Stimulated activated CD4-positive, alpha-beta T cell treated with anti-CD3 and anti-CD28 coated beads, Interleukin-1b, Interleukin-23, amount 100 ng/mL, for 24 hours (primary cell): ENCODE measurements around the gene DGKB.

Experiments used
- DNase-seq, 4 experiments: peaks; one replicate each; pipeline ENCODE4 v3.0.0-alpha.2; 2020; ENCODE audit warnings: low read depth in 4 of 4, low spot score in 1 of 4

Gene DGKB

GRCh38 chr7:14761510-14762296, 140.8 kb downstream of the DGKB start:
- no peak for DNase-seq

- no peak for DNase-seq
Observed at GRCh38 chr7:14760730-14761478, 141.6 kb downstream of the DGKB start.

GRCh38 chr7:14759785-14760184, 142.8 kb downstream of the DGKB start:
- DNase-seq, result no peak

GRCh38 chr7:14754631-14755030, 147.9 kb downstream of the DGKB start:
- DNase-seq, result no peak

GRCh38 chr7:14752301-14752700, 150.2 kb downstream of the DGKB start:
- DNase-seq, result no peak

DNA sequence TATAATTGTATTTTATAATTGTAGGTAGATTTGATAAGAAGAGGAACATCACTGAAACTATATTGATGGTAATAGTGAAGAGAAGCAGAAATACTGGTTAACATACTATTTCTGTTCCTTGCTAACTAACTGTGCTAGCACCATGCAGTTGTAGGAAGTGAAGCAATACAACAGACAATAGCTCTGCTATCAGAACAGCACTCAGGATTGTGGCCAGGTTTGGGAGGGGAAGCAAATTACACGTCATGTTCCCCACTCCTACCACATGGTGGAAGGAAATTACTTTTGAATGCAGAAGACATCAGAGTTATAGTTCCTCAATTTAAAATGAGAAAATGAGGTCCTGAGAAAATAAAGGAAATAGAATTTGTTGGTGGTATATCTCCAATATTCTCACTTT, 151.1 kb downstream of the DGKB start:
- no peak for DNase-seq

DNA sequence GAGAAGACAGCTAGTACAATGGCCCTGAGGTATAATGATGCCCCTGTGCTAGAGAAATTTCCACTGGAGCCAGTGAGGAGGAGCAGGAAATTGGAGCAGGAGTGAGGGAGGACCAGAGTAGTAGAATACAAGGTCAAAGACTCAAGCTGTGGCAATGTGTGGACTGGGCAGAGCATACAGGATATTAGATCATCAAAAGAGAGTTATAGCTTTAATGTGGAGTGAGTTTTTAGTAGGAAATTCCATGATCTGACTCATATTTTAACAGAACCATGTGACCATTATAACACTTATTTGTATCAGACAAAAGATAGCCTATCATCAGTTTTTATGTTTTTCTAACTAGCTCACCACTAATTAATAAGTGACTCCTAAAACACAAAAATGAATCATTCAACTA, 154.1 kb downstream of the DGKB start:
- DNase-seq, result no peak

GRCh38 chr7:14747701-14748100, 154.8 kb downstream of the DGKB start:
- no peak for DNase-seq

DNA sequence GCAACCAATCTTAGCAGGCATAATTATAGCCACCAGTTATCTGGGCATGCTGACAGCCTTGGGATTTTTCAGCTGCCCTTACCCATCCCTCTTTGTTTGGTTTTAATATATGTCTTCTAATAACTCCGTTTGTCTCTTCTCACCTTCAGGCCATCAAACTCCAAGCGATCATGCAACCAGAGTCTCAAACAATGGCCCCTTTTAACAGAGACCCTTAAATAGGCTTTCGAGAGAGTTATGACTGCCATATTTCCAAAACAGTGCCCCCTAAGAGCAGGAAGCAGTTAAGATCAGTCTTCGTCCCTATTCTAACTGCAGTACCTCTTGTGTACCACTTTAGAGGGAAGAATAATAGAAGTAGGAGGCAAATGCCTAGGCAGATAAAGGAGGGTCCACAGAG, 157.5 kb downstream of the DGKB start:
- DNase-seq, result no peak

DNA sequence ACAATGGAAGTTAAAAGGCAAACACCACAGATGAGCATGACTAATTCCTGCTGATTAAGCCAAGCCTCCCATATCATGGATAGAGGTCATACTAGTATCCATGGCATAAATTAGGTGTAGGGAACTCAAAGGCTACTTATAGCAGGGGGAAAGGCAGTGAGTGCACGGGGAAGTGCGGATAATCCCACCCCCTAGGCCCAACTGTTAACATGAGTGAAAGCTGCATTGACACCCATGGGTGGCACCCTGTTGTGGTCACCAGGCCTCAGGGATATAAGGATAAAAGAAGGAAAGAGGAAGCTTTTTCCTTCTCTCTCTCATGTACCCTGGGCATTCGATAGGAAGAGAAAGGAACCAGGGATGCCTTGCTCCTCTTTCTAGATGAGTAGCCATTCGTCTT, 161.9 kb downstream of the DGKB start:
- DNase-seq, result no peak

DNA sequence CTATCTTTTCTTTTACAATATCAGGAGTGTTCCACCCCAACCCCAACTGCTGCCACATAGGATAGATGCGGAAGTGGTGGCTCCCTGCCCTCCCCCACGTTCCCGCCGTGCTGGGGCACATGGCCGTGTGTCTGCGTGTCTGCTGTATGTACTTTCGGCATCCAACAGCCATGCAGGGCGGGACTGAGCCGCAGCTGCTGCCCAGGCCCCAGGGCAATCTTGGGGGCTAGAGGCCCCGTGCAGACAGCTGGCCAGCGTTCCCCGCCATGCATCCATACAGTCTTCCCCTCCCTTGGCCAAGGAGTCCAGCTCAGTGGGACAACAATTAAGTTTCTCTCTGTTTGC, 162.7 kb downstream of the DGKB start:
- DNase-seq, result no peak

- no peak for DNase-seq
Observed at GRCh38 chr7:14739168-14739840, 163.2 kb downstream of the DGKB start.

DNA sequence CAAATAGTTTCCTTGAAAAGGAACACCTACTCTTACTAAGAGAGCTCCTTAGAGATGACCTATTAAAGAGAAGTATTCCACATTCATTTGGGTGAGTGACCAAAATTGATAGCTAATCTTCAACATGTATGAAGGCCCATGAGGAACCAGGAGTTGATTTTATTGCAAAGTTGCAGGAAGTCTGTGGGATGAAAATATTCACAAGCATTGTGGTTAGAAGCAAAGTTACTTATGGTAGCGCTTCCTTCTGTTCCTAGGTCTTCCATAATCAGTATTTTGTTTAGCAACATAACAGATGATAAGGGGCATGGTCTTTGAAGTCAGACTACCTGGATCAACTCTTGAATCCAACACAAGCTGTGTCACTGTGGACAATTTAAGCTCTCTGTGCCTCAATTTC, 164.5 kb downstream of the DGKB start:
- no peak for DNase-seq

- DNase-seq, result no peak
Observed at GRCh38 chr7:14734839-14735321, 167.7 kb downstream of the DGKB start.

- no peak for DNase-seq
Observed at GRCh38 chr7:14720785-14721184, 181.8 kb downstream of the DGKB start.

DNA sequence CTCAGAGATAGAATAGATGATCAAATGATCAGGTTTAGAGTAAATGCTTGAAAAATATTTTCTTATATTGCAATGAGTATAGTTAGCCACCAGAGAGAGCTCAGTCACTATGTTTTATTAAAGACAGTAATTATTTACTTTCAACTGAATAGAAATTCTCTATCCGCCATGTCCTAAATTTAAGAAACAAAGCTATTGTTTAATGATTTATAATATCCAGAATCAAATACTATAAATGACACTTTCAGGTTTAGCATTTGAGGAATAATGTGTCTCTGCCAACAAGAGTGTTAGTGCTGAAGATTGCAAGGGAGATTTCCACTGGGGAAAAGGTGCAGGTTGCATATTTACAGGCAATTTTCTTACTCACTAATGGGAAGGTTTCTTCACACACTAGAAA, 184.7 kb downstream of the DGKB start:
- no peak for DNase-seq

DNA sequence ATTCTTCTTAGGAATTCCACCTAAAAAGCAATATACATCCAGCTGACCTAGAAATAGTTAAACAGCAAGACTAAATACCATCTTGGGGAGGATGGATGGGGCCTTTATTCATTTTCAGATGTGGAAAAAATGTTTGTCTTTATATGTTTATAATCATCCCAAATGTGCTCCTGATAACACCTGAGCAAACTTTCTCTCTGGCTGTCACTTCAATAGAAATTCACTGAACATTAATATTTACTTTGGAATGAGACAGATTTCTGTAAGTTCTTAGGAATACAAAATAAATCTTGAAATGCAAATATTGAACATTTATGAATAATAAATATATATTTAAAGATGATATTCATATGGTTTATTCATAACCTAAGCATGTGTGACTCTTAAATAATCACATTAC, 185.4 kb downstream of the DGKB start:
- DNase-seq, result no peak

GRCh38 chr7:14714161-14714728, 188.3 kb downstream of the DGKB start:
- DNase-seq, result no peak

- DNase-seq, result no peak
Observed at GRCh38 chr7:14698239-14698638, 204.3 kb downstream of the DGKB start.

- DNase-seq, result no peak
Observed at GRCh38 chr7:14697684-14698083, 204.9 kb downstream of the DGKB start.

DNA sequence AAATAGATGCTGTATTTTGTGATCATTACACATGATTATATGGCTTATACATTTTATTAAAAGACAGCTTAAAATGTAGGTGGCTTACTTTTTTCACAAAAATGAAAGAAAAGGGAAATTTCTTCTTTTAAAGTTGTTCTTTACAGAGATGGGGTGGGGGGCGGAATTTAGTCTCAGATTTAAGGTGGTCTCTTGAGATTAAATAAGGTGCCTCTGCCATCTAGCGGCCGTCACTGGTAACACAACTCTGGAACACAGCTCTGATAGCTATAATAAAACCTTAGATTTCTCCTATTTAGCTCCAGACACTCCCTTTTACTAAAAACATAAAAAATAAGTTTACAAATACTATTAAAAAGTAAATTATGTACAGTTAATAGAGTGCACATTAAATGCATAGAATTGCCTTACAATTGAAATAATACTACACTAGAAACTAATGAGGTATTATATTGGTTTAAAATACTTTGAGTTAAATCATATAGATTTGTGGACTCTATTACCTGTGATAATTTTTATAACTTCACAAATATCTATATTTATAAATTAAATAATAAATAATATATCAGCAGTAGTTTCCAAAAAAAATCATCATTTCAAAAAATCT, 210.9 kb downstream of the DGKB start:
- DNase-seq, result peak; percentile 9 to 39 (median 14)
